Dermis blood vessel endothelial cell (primary cell): ENCODE results near the gene KCNJ3. TPM values are rescaled to one million over a fixed set of nuclear protein-coding genes. Genes with fewer than 3 reads are reported as not detected.

ENCODE experiments used
- DNase-seq: peaks from one replicate; pipeline ENCODE4 v3.0.0; 2010
- total RNA-seq: library from RNA; depleted of rRNA; stranded (reverse); fragments of >200 nt; gene quantifications from 2 replicates; pipeline ENCODE4 v1.2.3, GENCODE V29; 2014

KCNJ3 gene
- total RNA-seq, 1 donor from 2014 or later, result not detected

DNA sequence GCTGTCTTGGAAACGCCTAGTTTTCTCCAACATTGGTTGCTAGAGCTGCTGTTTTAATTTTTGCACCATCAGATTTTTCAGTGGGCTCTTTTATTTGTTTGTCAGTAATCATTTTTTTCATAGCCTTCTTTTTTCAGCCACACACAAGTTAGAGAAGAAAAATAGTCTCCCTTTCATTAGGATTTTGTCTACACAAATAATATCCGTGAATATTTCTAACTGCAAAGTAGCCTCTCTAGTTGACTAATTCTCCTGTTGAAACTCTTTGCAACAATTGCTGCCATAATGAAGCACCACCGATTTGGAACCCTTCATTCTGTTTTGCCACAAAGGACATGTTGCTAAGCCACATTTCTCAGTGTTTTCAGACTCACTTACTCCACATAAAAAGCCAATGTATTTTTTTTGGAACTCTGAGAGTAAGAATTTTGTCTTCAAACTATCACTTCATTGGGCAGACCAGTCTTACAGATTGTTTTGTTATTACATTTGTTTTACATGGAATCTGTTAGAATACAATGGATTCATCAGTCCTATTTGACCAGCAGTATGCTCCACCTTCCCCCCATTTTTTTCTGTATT lies 9.6 kb downstream of the KCNJ3 start:
- no peak for DNase-seq

GRCh38 chr2:154709215-154709614 lies 10.7 kb downstream of the KCNJ3 start:
- DNase-seq, result no peak

- DNase-seq, result no peak
Measured at GRCh38 chr2:154710078-154710477, 11.6 kb downstream of the KCNJ3 start.

GRCh38 chr2:154710685-154711084 lies 12.2 kb downstream of the KCNJ3 start:
- DNase-seq, result no peak

DNA sequence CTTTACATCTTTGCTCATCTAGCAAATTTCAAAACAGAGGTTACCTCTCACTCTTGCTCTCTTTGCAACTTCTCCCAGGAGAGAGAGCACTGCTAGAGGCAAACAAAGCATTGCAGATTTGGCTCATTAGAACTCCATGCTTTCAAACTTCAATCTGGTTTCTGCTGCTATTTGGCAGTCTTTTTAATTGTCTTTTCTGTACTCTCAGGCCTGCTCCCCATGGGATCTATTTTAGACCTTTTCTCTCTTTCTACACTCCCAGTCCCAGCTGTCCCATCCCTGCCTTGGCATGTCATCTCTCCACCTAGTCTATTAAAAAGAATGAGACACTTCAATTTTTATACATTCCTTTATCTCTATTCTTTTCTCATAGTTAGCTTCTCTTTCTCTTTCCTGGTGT lies 15.2 kb downstream of the KCNJ3 start:
- DNase-seq, result no peak

DNA sequence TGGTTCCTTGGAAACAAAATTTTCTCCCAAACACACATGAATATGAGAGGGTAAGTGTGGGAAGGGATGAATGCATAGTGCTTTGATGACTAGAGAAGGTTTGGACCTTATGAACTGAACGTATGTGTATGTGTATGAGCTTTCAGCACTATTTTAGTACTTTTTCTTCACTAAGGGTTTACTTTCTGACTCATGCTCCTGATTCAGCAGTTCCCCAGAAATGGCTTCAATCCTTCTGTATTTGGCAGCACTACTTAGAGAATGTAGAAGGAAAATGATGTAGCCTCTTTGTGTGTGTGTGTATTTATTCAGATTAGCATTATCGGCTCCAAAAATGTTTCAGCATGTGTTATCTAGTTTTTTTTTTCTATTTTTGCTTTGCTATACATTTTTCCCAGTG lies 22.2 kb downstream of the KCNJ3 start:
- DNase-seq, result no peak

GRCh38 chr2:154724194-154724797 lies 25.8 kb downstream of the KCNJ3 start:
- no peak for DNase-seq

DNA sequence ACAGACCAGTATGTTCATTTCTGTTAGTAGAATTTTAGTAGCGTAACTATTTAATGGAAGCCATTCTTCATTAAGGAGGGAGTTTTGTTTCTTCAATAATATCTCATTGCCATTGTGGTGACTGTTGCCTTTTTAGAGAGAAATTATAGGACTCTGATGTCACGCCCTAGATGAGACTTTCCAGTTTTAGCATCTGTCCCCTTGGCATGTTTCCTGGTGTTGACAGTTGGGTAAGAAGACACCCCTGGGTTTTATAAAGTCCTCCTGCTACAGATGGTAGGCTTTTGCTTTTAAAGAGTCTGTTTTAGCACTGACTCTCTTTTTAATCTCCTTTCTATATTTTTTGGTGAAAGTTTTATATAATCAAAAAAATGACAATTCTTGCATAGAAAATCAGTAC lies 41.9 kb downstream of the KCNJ3 start:
- no peak for DNase-seq

- no peak for DNase-seq
Measured at GRCh38 chr2:154758871-154759270, 60.4 kb downstream of the KCNJ3 start.

GRCh38 chr2:154762638-154763037 lies 64.1 kb downstream of the KCNJ3 start:
- no peak for DNase-seq

DNA sequence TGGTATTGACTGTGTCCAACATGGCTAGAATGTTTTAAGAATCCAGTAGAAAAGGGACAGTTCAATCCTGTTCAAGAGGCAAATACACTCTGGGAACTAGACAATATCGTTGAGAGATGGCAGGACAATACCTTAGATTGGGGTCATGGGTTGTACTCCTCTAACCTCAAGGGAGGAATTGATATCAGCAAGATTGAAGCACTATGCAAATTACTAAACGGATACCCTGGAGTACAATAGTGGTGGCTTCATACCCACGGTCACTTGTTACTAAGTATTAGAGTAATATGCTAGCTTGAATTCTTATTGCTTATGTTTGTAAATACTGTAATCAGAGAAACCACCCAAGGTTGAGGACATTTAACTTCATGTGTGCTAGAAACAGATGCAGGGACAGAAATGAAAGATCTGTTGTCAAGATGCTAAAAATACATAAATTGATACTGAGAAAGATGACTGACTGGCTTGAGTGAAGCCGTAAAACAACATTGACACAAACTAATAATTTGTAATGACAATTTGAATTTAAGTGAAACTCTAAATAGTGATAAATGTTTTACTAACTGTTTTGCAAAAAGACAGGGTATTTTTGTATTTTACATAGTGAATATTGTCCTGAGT lies 73.3 kb downstream of the KCNJ3 start:
- DNase-seq, result no peak

- DNase-seq, result no peak
Measured at GRCh38 chr2:154776825-154777224, 78.3 kb downstream of the KCNJ3 start.

DNA sequence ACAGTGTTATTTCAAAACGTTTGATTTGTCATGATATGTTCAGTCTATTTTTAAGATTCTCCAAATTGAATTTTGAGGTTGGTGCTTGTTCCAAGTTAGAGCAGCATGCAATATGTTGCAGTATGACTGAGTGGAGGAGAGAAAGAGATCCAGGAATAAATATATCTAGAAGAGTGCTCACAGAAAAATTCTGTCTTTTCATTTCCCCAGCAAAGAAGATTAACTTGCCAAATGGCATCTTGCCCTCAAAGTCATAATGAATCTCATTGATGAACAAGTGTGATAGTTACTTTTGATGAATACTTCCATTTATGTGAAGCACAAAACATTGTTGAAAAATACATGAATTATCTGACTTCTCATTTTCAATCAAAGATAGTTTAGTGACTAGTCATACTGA lies 95.9 kb downstream of the KCNJ3 start:
- no peak for DNase-seq

DNA sequence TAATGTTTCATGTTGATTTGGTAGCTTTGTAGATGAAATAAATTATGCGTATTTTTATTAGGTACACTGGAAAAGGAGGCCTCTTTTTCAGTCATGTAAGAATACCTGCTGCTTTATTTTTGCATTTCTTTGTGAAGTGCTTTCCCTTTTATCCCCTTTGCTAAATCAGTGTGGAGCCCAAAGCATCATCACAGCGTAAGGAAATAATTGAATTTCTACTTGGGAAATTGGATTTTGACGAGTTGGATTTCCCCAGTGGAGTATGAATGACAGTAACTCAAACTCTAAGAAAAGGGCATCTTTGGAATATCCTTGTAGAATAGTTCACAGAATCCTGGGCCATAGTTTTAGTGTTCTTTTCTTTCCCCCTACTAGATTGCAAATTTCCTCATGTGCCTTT lies 97.2 kb downstream of the KCNJ3 start:
- no peak for DNase-seq

GRCh38 chr2:154804451-154804850 lies 106.0 kb downstream of the KCNJ3 start:
- no peak for DNase-seq

DNA sequence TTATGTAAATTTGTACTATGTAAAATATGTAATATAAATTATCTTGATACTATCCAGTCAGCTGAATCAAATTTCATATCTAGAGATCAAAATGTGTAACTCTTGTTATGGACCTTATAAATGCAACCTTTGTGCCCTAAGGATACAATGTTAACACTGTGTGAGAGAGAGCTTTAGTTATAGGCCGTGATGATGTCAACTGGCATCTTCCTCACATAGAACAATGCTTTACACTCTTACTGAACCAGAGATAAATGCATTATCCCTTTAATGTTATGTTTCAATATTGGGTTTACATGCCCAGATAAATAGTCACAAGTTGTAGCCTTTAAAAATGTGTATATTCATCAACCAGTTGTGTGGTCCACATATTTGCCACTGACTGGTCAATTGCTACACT lies 115.1 kb downstream of the KCNJ3 start:
- DNase-seq, result no peak

GRCh38 chr2:154814856-154815255 lies 116.4 kb downstream of the KCNJ3 start:
- DNase-seq, result no peak

DNA sequence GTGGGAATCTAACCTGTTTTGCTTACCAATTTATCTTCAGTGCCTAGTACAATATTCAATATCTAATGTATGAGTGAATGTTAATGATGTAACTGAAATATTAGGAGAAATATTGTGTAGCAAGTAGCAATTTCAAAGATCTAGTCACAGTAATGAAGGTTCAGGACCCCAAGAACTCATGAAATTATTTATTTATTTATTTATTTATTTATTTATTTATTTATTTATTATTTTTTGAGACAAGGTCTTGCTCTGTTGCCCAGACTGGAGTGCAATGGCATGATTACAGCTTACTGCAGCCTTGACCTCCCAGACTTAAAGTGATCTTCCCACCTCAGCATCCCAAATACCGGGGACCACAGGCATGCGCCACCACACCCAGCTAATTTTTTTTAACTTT lies 126.9 kb downstream of the KCNJ3 start:
- no peak for DNase-seq

- DNase-seq, result no peak
Measured at GRCh38 chr2:154826827-154827226, 128.3 kb downstream of the KCNJ3 start.

GRCh38 chr2:154827286-154827685 lies 128.8 kb downstream of the KCNJ3 start:
- no peak for DNase-seq

- DNase-seq, result no peak
Measured at GRCh38 chr2:154832711-154833110, 134.2 kb downstream of the KCNJ3 start.

- DNase-seq, result no peak
Measured at GRCh38 chr2:154836632-154837031, 138.1 kb downstream of the KCNJ3 start.

DNA sequence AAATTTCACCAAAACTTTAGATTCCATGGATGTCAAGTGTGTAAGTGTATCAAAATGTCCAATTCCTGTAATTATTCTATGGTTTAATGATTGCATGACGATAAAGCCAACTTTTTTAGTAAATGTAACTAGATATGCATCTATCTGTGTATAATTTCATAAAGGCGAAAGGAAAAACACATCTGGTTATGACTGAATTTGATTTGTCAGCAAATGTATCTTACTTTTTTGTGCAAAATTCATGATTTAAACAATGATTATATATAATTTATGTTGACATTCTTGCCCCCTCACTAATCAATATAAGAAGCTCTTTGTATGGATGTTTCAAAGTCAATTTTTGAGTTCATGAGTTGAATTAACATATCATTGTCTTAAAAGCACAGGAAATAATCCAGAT lies 138.5 kb downstream of the KCNJ3 start:
- DNase-seq, result no peak

DNA sequence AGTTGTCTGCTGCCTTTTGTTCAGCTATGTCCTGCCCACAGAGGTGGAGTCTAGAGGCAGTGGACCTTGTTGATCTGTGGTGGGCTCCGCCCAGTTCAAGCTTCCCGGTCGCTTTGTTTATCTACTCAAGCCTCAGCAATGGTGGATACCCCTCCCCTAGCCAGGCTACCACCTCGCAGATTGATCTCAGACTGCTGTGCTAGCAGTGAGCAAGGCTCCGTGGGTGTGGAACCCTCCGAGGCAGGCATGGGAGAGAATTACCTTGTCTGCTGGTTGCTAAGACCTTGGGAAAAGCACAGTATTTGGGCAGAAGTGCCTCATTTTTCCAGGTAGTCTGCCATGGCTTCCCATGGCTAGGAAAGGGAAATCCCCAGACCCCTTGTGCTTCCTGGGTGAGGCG lies 146.0 kb downstream of the KCNJ3 start:
- no peak for DNase-seq

DNA sequence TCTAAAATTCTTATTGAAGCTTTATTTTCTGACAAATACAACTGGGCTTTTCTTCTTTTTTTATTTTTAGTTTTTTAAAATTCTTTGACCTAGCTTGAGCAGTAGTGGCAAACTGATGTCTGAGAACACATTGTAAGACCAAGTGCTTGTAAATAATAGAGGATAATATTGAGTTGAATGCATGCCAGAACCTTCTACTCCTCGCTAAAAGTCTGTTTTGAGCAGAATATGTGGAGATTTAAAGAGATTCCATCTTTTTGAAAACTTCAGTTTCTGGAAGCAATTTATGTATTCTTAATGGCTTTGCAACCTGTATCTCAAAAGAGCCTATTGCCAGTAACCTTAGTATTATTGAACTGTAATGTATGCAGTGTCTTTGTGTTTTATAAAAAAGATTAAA lies 148.3 kb downstream of the KCNJ3 start:
- no peak for DNase-seq
